Upper lobe of right lung (tissue), 1 donor: Measurements from ENCODE around the gene UBE2H. TPM values are rescaled to one million over a fixed set of nuclear protein-coding genes. Genes with fewer than 3 reads are reported as not detected.
"Not testable (repeated sequence)": the region's sequence is repeated elsewhere in the genome, so short reads cannot be mapped to it uniquely, and the experiment has no call there.

ENCODE experiments used
- ATAC-seq: fragments of 200-7000 bp; cut with Tn5 transposase; one replicate; pipeline ENCODE4 v1.9.1; 2020; ENCODE audit warnings: mild to moderate bottlenecking, moderate library complexity
- DNase-seq: peaks from one replicate; pipeline ENCODE4 v3.0.0-alpha.2; 2020
- H3K27ac ChIP-seq: fragments of 200-600 bp; one replicate; pipeline ENCODE4 v1.8.0; 2022
- H3K27me3 ChIP-seq: fragments of 200-600 bp; one replicate; pipeline ENCODE4 v1.8.0; 2022; ENCODE audit warnings: mild to moderate bottlenecking
- H3K36me3 ChIP-seq: fragments of 200-600 bp; one replicate; pipeline ENCODE4 v1.8.0; 2022
- H3K4me1 ChIP-seq: fragments of 200-600 bp; one replicate; pipeline ENCODE4 v1.8.0; 2022
- H3K4me3 ChIP-seq: fragments of 200-600 bp; one replicate; pipeline ENCODE4 v1.8.0; 2022; ENCODE audit warnings: mild to moderate bottlenecking
- H3K9me3 ChIP-seq: fragments of 200-600 bp; one replicate; pipeline ENCODE4 v1.8.0; 2022
- intact Hi-C: fragments of 100-400 bp; cut with DNase I; formaldehyde crosslinking; loops from one replicate; pipeline ENCODE4 v1.11.0; 2022
- total RNA-seq: library from RNA; stranded (reverse); fragmentation: NEBNext Ultra II Directional; extraction: Animal tissue kit (Norgen Biotek cat#: 25700); gene quantifications from one replicate; pipeline ENCODE4 v1.2.1, GENCODE V29; 2021
- TF ChIP-seq, protein P1 (sequence below): fragments of 200-600 bp; IDR thresholded peaks from one replicate; pipeline ENCODE4 v1.8.0; 2022; ENCODE audit warnings: antibody characterized with exemption
- donor health status: DM: no; HTN: yes; CAD: no; lungs with severe emphysema.

UBE2H gene
- total RNA-seq, 1 donor from 2014 or later, result 69.1 TPM

DNA sequence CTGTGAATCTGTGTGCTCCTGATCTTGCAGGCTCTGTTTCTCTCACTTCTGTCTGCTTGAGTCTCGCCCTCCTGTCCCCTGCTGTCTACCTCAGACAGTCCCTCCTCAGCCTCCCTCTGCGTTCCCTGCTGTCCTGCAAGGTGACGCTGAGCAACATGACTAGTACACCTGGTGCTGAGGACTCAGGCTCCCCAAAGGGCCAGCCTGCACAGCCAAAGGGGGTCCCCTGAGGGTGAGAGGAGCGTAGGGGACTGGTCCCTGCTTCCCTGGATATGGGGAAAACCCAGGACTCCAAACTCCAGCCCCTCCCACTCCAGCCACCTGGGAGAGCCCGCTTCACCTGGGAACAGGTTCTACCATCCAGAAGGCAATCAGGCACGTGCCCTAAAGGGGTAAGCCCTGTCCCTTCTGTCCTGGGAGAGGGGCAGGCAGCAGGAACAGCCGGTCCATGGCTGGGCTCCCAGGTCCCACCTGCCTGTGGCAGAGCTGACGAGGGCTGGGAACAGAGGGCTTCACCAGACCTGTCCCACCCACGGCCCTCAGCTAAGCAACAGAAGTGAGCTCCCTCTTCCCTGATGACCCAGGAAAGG lies 156.5 kb downstream of the UBE2H start:
- Histone ChIP-seq H3K36me3 (no peaks in the 10 kb centered on the region), H3K4me1 (no peaks in the 10 kb centered on the region), H3K9me3 (no peaks in the 10 kb centered on the region), H3K4me3 (no peak overlapping the region), H3K27me3 (no peaks in the 10 kb centered on the region), H3K27ac (no peak overlapping the region)
- TF ChIP-seq, protein P1, sequence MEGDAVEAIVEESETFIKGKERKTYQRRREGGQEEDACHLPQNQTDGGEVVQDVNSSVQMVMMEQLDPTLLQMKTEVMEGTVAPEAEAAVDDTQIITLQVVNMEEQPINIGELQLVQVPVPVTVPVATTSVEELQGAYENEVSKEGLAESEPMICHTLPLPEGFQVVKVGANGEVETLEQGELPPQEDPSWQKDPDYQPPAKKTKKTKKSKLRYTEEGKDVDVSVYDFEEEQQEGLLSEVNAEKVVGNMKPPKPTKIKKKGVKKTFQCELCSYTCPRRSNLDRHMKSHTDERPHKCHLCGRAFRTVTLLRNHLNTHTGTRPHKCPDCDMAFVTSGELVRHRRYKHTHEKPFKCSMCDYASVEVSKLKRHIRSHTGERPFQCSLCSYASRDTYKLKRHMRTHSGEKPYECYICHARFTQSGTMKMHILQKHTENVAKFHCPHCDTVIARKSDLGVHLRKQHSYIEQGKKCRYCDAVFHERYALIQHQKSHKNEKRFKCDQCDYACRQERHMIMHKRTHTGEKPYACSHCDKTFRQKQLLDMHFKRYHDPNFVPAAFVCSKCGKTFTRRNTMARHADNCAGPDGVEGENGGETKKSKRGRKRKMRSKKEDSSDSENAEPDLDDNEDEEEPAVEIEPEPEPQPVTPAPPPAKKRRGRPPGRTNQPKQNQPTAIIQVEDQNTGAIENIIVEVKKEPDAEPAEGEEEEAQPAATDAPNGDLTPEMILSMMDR, result no peak
- intact Hi-C loops, result no loop called here
- no peak for ATAC-seq
- DNase-seq, result no peak

- H3K27ac ChIP-seq, H3K27me3 ChIP-seq, H3K9me3 ChIP-seq, H3K4me1 ChIP-seq, H3K4me3 ChIP-seq, DNase-seq, H3K36me3 ChIP-seq, ATAC-seq, intact Hi-C loops: not testable (repeated sequence)
Measured at GRCh38 chr7:129794461-129794860, 158.3 kb downstream of the UBE2H start.

GRCh38 chr7:129793506-129794310 lies 159.1 kb downstream of the UBE2H start:
- DNase-seq (no peak), ATAC-seq (no peak)
- intact Hi-C loops, result no loop called here
- Histone ChIP-seq H3K27me3 (peaks cover 4% of the 10 kb centered on the region), H3K36me3 (no peaks in the 10 kb centered on the region), H3K27ac (no peak overlapping the region), H3K9me3 (no peaks in the 10 kb centered on the region), H3K4me3 (no peak overlapping the region), H3K4me1 (no peaks in the 10 kb centered on the region)
- TF ChIP-seq, protein P1, result no peak

DNA sequence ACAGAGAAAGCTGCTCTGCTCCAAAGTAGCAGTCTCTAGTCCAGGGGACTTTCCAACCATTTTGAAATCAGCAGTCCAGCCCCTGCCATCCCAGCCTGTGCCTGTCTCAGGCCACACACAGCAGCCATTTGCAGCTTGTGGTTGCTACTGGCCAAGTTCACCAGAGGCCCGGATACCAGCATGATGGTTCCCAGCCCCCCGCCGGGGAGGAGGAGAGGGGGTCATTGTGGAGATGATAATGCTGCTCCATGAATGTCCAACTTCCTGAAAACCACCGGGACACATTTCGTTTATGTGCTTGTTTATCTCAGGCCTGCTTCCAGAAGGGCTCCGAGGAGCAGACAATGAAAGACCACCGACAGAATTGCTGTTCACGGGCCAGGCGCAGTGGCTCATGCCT lies 160.0 kb downstream of the UBE2H start:
- intact Hi-C loops, result no loop called here
- TF ChIP-seq, protein P1, result no peak
- no peak overlapping the region for H3K27ac ChIP-seq
- no peaks in the 10 kb centered on the region for H3K36me3 ChIP-seq
- peaks cover 5% of the 10 kb centered on the region for H3K27me3 ChIP-seq
- ATAC-seq, result no peak
- no peaks in the 10 kb centered on the region for H3K9me3 ChIP-seq
- no peak overlapping the region for H3K4me3 ChIP-seq
- no peaks in the 10 kb centered on the region for H3K4me1 ChIP-seq
- no peak for DNase-seq

GRCh38 chr7:129790136-129790535 lies 162.6 kb downstream of the UBE2H start:
- Histone ChIP-seq H3K27me3 (peaks cover 31% of the 10 kb centered on the region), H3K9me3 (no peaks in the 10 kb centered on the region), H3K36me3 (no peaks in the 10 kb centered on the region), H3K4me1 (peaks cover 5% of the 10 kb centered on the region), H3K27ac (no peak overlapping the region), H3K4me3 (no peak overlapping the region)
- DNase-seq (no peak), ATAC-seq (no peak)
- intact Hi-C loops, result no loop called here
- TF ChIP-seq, protein P1, result no peak

DNA sequence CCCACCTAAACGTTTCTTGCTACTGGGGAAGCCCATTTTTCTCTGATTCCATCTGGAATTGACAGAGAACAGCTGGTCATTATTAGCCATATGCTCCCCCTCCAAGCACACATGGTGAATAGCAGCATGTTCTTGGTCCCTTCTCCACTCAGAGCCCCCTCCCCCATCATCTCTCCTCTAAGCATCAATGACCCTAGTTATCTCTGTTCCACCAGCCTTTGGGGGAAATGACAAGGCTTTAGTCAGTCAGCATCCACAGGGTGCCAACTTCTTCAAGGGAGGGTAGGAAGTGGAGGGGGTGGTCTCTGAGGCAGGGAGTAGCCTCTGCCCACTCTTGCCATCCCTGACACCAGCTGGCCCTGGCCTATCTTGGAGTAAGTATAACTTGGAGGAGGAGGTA lies 163.1 kb downstream of the UBE2H start:
- Histone ChIP-seq H3K4me1 (peaks cover 9% of the 10 kb centered on the region), H3K36me3 (no peaks in the 10 kb centered on the region), H3K9me3 (no peaks in the 10 kb centered on the region), H3K4me3 (no peak overlapping the region), H3K27me3 (peaks cover 36% of the 10 kb centered on the region), H3K27ac (no peak overlapping the region)
- intact Hi-C loops, result no loop called here
- TF ChIP-seq, protein P1, result no peak
- DNase-seq (no peak), ATAC-seq (no peak)
